ENCODE data around the gene SVIL.

The SVIL gene

GRCh38 chr10:29533046-29533445 lies 101.7 kb downstream of the SVIL start:
- peaks cover 3% of the 10 kb centered on the region for H3K36me3 ChIP-seq (ENCODE audit: insufficient read depth, low read length)

GRCh38 chr10:29532256-29532878 lies 102.4 kb downstream of the SVIL start:
- H3K9me3 ChIP-seq (replicated peaks; ENCODE audit: low read length), result no peaks in the 10 kb centered on the region
- H3K4me3 ChIP-seq (ENCODE audit: low read length), result no peak overlapping the region
- peaks cover 3% of the 10 kb centered on the region for H3K36me3 ChIP-seq (ENCODE audit: insufficient read depth, low read length)
- no peaks in the 10 kb centered on the region for H3K27me3 ChIP-seq (ENCODE audit: control insufficient read depth, insufficient read depth, low read length)
- peaks cover 20% of the 10 kb centered on the region for H3K4me1 ChIP-seq (ENCODE audit: control insufficient read depth, insufficient read depth, low read length)
- H3K4me2 ChIP-seq (ENCODE audit: low read length), result no peak overlapping the region
- no peak overlapping the region for H3K9ac ChIP-seq (ENCODE audit: low read depth, low read length)

More at GRCh38 chr10:29533046-29533445, 101.7 kb downstream of the SVIL start:
- H3K9me3 ChIP-seq (replicated peaks; ENCODE audit: low read length), result no peaks in the 10 kb centered on the region
- no peak overlapping the region for H3K9ac ChIP-seq (ENCODE audit: low read depth, low read length)
- no peak overlapping the region for H3K4me2 ChIP-seq (ENCODE audit: low read length)
- no peak overlapping the region for H3K4me3 ChIP-seq (ENCODE audit: low read length)
- H3K4me1 ChIP-seq (ENCODE audit: control insufficient read depth, insufficient read depth, low read length), result peaks cover 20% of the 10 kb centered on the region
- H3K27me3 ChIP-seq (ENCODE audit: control insufficient read depth, insufficient read depth, low read length), result no peaks in the 10 kb centered on the region

- Histone ChIP-seq H3K4me2 (ENCODE audit: low read length) (no peak overlapping the region), H3K4me1 (ENCODE audit: control insufficient read depth, insufficient read depth, low read length) (peaks cover 8% of the 10 kb centered on the region), H3K36me3 (ENCODE audit: insufficient read depth, low read length) (peaks cover 3% of the 10 kb centered on the region), H3K9ac (ENCODE audit: low read depth, low read length) (no peak overlapping the region), H3K9me3 (replicated peaks; ENCODE audit: low read length) (no peaks in the 10 kb centered on the region), H3K27me3 (ENCODE audit: control insufficient read depth, insufficient read depth, low read length) (no peaks in the 10 kb centered on the region), H3K4me3 (ENCODE audit: low read length) (no peak overlapping the region)
These were observed 104.4 kb downstream of the SVIL start for GRCh38 chr10:29530112-29530976.

- Histone ChIP-seq H3K36me3 (ENCODE audit: insufficient read depth, low read length) (peaks cover 3% of the 10 kb centered on the region), H3K4me3 (ENCODE audit: low read length) (no peak overlapping the region), H3K4me1 (ENCODE audit: control insufficient read depth, insufficient read depth, low read length) (no peaks in the 10 kb centered on the region), H3K9me3 (replicated peaks; ENCODE audit: low read length) (no peaks in the 10 kb centered on the region), H3K9ac (ENCODE audit: low read depth, low read length) (no peak overlapping the region), H3K27me3 (ENCODE audit: control insufficient read depth, insufficient read depth, low read length) (no peaks in the 10 kb centered on the region), H3K4me2 (ENCODE audit: low read length) (no peak overlapping the region)
These were observed 105.6 kb downstream of the SVIL start for GRCh38 chr10:29529146-29529545.

GRCh38 chr10:29525762-29526161 lies 109.0 kb downstream of the SVIL start:
- Histone ChIP-seq H3K4me3 (ENCODE audit: low read length) (no peak overlapping the region), H3K9ac (ENCODE audit: low read depth, low read length) (no peak overlapping the region), H3K36me3 (ENCODE audit: insufficient read depth, low read length) (peaks cover 12% of the 10 kb centered on the region), H3K4me1 (ENCODE audit: control insufficient read depth, insufficient read depth, low read length) (no peaks in the 10 kb centered on the region), H3K27me3 (ENCODE audit: control insufficient read depth, insufficient read depth, low read length) (no peaks in the 10 kb centered on the region), H3K9me3 (replicated peaks; ENCODE audit: low read length) (no peaks in the 10 kb centered on the region), H3K4me2 (ENCODE audit: low read length) (no peak overlapping the region)

- no peaks in the 10 kb centered on the region for H3K27me3 ChIP-seq (ENCODE audit: control insufficient read depth, insufficient read depth, low read length)
- H3K4me1 ChIP-seq (ENCODE audit: control insufficient read depth, insufficient read depth, low read length), result no peaks in the 10 kb centered on the region
- H3K9ac ChIP-seq (ENCODE audit: low read depth, low read length), result no peak overlapping the region
- H3K4me2 ChIP-seq (ENCODE audit: low read length), result no peak overlapping the region
- no peaks in the 10 kb centered on the region for H3K9me3 ChIP-seq (replicated peaks; ENCODE audit: low read length)
- peaks cover 15% of the 10 kb centered on the region for H3K36me3 ChIP-seq (ENCODE audit: insufficient read depth, low read length)
- H3K4me3 ChIP-seq (ENCODE audit: low read length), result no peak overlapping the region
These were observed 110.1 kb downstream of the SVIL start for GRCh38 chr10:29524720-29525119.

- Histone ChIP-seq H3K4me1 (ENCODE audit: control insufficient read depth, insufficient read depth, low read length) (no peaks in the 10 kb centered on the region), H3K9ac (ENCODE audit: low read depth, low read length) (no peak overlapping the region), H3K4me2 (ENCODE audit: low read length) (no peak overlapping the region), H3K4me3 (ENCODE audit: low read length) (no peak overlapping the region), H3K27me3 (ENCODE audit: control insufficient read depth, insufficient read depth, low read length) (no peaks in the 10 kb centered on the region), H3K36me3 (ENCODE audit: insufficient read depth, low read length) (peaks cover 15% of the 10 kb centered on the region), H3K9me3 (replicated peaks; ENCODE audit: low read length) (no peaks in the 10 kb centered on the region)
These were observed 110.5 kb downstream of the SVIL start for GRCh38 chr10:29524294-29524693.

GRCh38 chr10:29522918-29523317 lies 111.9 kb downstream of the SVIL start:
- peaks cover 12% of the 10 kb centered on the region for H3K36me3 ChIP-seq (ENCODE audit: insufficient read depth, low read length)

GRCh38 chr10:29522061-29522855 lies 112.5 kb downstream of the SVIL start:
- H3K4me1 ChIP-seq (ENCODE audit: control insufficient read depth, insufficient read depth, low read length), result no peaks in the 10 kb centered on the region
- peak overlapping the region; percentile 6 for H3K4me2 ChIP-seq (ENCODE audit: low read length)
- no peak overlapping the region for H3K9ac ChIP-seq (ENCODE audit: low read depth, low read length)
- no peak overlapping the region for H3K4me3 ChIP-seq (ENCODE audit: low read length)
- H3K36me3 ChIP-seq (ENCODE audit: insufficient read depth, low read length), result peaks cover 12% of the 10 kb centered on the region
- H3K27me3 ChIP-seq (ENCODE audit: control insufficient read depth, insufficient read depth, low read length), result no peaks in the 10 kb centered on the region
- no peaks in the 10 kb centered on the region for H3K9me3 ChIP-seq (replicated peaks; ENCODE audit: low read length)

More at GRCh38 chr10:29522918-29523317, 111.9 kb downstream of the SVIL start:
- no peak overlapping the region for H3K4me3 ChIP-seq (ENCODE audit: low read length)
- H3K9ac ChIP-seq (ENCODE audit: low read depth, low read length), result no peak overlapping the region
- H3K4me2 ChIP-seq (ENCODE audit: low read length), result no peak overlapping the region
- H3K9me3 ChIP-seq (replicated peaks; ENCODE audit: low read length), result no peaks in the 10 kb centered on the region
- H3K4me1 ChIP-seq (ENCODE audit: control insufficient read depth, insufficient read depth, low read length), result no peaks in the 10 kb centered on the region
- no peaks in the 10 kb centered on the region for H3K27me3 ChIP-seq (ENCODE audit: control insufficient read depth, insufficient read depth, low read length)

- peaks cover 12% of the 10 kb centered on the region for H3K36me3 ChIP-seq (ENCODE audit: insufficient read depth, low read length)
- no peaks in the 10 kb centered on the region for H3K27me3 ChIP-seq (ENCODE audit: control insufficient read depth, insufficient read depth, low read length)
- no peak overlapping the region for H3K9ac ChIP-seq (ENCODE audit: low read depth, low read length)
- no peaks in the 10 kb centered on the region for H3K4me1 ChIP-seq (ENCODE audit: control insufficient read depth, insufficient read depth, low read length)
- no peak overlapping the region for H3K4me2 ChIP-seq (ENCODE audit: low read length)
- H3K4me3 ChIP-seq (ENCODE audit: low read length), result no peak overlapping the region
- no peaks in the 10 kb centered on the region for H3K9me3 ChIP-seq (replicated peaks; ENCODE audit: low read length)
These were observed 115.1 kb downstream of the SVIL start for GRCh38 chr10:29519659-29520058.

GRCh38 chr10:29517352-29517923 lies 117.3 kb downstream of the SVIL start:
- H3K4me3 ChIP-seq (ENCODE audit: low read length), result no peak overlapping the region
- H3K4me2 ChIP-seq (ENCODE audit: low read length), result no peak overlapping the region
- no peaks in the 10 kb centered on the region for H3K9me3 ChIP-seq (replicated peaks; ENCODE audit: low read length)
- peaks cover 3% of the 10 kb centered on the region for H3K36me3 ChIP-seq (ENCODE audit: insufficient read depth, low read length)
- H3K27me3 ChIP-seq (ENCODE audit: control insufficient read depth, insufficient read depth, low read length), result no peaks in the 10 kb centered on the region
- H3K4me1 ChIP-seq (ENCODE audit: control insufficient read depth, insufficient read depth, low read length), result no peaks in the 10 kb centered on the region
- H3K9ac ChIP-seq (ENCODE audit: low read depth, low read length), result no peak overlapping the region
